GM19455 (cell line): ENCODE data around the gene GP9.
"Not testable (repeated sequence)": the region's sequence is repeated elsewhere in the genome, so short reads cannot be mapped to it uniquely, and the experiment has no call there.

Experiments used
- ATAC-seq: cut with Tn5 transposase; IDR thresholded peaks from one replicate; pipeline ENCODE4 v1.9.1; 2021; ENCODE audit not compliant: unreplicated experiment

The GP9 gene

DNA sequence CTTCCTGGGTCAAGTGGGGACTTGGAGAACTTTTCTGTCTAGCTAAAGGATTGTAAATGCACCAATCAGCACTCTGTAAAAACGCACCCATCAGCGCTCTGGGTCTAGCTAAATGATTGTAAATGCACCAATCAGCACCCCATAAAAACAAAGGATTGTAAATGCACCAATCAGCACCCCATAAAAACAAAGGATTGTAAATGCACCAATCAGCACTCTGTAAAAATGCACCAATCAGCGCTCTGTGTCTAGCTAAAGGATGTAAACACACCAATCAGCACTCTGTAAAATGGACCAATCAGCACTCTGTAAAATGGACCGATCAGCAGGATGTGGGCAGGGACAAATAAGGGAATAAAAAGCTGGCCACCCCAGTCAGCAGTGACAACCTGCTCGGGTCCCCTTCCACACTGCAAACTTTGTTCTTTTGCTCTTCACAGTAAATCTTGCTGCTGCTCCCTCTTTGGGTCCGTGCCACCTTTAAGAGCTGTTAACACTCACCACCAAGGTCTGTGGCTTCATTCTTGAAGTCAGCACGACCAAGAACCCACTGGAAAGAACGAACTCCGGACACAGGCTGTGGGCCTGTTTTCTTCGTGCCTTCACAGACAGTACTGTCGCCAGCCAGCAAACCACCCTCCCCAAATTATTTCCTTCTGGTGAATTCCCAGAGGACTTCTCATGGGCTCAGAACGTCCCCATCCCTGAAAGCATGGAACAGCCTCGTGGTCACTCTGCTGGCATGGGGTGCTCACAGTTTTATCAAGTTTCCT, 8.9 kb downstream of the GP9 start:
- ATAC-seq, result not testable (repeated sequence)

DNA sequence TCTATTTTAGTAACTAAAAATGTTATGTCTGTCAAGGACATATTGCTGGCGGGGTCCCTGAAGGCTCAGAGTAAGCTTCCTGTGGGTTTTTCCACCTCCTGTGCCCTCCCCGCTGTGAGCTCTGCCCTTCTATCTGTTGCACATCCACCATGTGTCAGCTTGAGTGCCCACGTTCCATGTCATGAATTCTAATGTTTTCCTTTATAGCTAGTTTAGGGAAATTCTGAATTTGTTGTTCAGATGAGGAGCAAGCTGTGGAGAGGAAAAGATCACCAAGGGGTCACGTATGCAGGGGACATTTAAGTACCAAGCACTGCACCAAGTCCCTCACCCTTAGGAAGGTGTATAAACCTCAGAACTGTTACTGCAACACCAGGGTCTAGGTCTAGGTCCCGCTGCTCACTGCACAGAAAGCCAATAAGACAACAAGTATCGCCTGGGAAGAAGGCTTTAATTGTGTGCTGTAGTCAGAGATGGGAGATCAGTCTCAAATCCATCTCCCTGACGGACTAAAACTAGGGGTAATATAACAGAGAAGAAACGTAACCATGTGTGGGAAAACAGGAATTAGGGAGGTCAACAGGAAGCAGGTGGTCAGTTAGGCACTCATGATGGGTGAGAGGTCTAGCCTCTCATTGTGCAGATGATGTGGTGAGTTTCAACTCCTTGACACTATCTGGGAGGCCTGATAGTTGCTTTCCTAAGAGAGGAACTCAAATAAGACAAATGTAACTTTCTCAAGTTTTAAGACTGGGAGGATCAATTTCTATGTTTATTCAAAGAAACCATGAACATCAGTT, 9.7 kb downstream of the GP9 start:
- no peak for ATAC-seq

DNA sequence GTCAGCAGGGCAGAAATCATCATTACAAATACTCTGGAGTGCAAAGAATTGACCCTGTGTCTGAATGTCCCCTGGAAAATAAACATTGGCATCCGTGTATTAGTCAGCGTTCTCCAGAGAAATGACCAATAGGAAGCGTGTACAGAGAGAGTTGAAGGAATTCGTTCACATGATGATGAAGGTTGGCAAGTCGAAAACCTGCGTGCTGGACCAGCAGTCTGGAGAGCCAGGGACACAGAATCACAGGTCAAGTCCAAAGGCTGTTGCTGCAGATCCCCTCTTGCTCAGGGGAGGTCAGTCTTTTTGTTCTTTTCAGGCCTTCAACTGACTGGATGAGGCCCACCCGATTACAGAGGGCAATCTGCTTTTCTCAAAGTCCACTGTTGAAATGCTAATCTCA, 16.6 kb downstream of the GP9 start:
- ATAC-seq, result no peak

GRCh38 chr3:129078510-129078909, 17.9 kb downstream of the GP9 start:
- no peak for ATAC-seq

GRCh38 chr3:129081503-129081902, 20.9 kb downstream of the GP9 start:
- ATAC-seq, result no peak

DNA sequence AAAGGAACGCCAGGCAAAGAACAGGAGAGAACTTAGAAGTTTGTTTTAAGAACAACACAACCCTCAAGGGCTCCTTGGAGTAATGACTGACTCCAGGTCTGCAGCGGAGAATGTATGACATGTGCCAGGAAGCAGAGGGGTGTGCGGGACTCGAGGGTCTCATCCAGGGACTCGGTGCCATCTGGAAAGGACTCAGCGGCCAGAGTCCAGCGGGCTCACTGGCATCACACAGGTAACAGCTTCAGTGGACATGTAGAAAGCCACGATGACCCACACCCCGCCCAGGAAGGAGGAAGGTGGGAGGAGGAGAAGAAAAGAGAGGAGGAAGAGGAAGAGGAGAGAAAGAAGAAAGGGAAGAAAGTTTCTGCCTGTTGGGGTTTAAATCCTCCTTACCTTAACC, 21.4 kb downstream of the GP9 start:
- ATAC-seq, result no peak

GRCh38 chr3:129084501-129084900, 23.9 kb downstream of the GP9 start:
- ATAC-seq, result no peak

DNA sequence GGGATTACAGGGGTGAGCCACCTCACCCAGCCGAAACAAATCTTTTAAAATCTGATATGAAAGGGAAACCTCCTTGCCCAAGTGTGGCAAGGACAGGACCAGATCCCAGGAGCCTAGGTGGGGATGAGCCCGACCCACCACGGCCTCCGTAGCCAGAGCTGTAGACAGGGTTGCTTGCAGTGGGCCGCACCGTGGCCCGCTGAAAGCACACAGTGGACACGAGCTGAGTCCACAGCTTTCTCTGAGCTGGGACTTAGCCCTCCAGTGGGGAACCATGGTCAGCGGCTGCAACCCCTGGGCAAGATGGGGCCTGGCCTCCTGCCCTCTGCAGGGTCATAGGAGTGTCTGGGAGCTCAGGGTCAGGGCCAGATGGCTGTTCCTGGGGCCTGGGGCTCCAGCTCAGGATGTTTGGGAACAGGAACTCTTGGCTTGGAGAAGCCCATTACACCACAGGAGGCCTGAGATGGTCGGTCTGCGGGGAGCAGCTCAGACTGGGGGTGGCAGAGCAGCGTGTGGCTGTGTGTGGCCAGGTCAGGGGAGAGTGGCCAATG, 24.7 kb downstream of the GP9 start:
- no peak for ATAC-seq

- no peak for ATAC-seq
Observed at GRCh38 chr3:129085818-129086217, 25.2 kb downstream of the GP9 start.

DNA sequence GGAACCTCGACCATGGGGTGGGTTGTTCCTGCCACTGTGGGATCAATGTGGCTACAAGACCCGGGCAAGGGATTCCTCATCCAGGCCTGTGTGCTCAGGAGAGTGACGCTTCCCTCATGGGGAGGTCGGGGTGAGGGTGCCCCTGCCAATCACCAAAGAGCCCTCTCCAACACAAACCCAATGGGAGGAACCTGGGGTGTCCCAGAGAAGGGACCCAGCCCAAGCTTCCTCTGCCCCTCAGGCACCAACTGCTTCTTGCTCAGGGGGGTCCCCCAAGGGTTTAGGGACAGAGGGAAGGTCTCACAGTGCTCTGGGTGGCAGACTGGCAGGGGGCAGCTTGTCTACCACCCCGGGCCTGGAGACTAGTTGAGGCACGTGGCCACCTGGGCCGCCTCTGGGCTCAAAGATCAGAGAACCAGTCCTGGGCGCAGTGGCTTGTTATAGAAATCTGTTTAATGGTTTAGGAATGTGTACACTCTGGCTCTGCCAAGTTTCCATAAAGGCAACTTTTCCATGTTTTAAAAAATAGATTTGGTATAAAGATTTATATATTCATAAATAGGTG, 26.6 kb downstream of the GP9 start:
- no peak for ATAC-seq

- ATAC-seq, result not testable (repeated sequence)
Observed at GRCh38 chr3:129087904-129088303, 27.3 kb downstream of the GP9 start.

DNA sequence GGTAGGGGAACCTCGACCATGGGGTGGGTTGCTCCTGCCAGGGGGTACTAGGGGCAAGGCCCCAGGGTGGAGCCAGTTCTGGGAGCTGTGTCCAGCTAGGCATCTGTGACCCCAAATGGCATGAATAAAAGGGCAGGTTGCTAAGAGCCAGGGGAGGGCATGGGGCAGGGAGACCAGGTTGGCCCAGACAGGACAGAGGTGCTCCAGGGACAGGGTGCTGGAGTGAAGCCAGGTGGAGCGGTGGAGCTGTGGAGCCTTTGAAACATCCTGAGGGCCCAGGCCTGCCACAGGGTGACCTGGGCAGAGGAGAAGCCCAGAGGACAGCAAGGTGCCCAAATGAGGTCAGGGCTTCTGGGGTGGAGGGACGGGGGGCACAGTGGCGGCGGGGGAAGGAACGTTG, 27.7 kb downstream of the GP9 start:
- ATAC-seq, result not testable (repeated sequence)

GRCh38 chr3:129095285-129095684, 34.7 kb downstream of the GP9 start:
- ATAC-seq, result no peak

DNA sequence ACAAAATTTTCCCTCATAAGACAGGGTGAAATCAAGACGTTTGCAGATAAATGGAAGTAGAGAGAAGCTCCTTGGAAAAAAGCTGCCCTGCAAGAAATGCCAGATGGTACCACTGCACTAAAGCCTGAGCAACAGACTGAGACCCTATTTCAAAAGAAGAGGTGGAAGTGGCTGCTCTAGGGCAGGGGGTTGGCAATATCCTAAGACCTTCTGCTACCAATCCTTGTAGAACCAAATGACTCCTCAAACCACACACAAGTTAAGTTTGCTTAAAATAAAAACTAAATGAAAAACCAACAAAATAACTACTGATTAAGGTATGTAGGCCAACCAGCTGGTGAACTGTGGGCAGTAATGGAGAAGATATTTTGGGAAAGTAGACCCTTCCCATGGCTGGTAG, 39.7 kb downstream of the GP9 start:
- no peak for ATAC-seq

DNA sequence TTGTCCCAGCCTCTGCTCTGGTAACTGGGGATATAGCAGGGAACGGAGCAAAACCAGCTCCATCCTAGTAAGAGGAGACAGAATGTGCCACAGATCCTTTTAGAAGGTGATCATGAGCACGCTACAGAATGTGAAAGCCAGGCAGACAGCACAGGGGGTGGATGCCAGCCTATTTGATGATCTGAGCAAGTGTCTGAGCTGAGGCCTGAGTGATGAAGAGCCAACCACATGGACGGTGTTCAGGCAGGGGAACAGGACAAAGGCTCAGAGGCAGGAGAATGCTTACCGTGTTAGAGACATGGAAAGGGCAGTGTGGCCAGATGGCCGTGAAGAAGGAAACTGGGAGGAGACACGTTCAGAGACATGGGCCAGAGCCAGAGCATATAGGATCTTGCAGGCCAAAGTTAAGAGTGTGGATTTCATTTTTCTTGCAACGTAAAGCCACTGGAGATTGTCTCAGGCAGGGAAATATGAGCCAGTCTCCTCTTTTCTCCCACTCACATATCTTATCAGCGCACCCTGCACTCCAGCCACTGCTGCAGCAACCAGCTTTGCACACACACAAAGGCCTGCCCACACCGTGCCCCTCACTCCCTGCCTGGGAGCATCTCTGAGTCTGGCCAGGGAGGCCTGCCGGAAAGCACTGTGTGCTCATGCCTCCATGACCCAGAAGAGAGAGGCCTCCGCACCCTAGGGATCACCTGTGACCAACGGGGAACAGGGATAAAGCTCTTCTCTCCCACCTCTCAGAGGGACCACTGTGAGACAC, 41.0 kb downstream of the GP9 start:
- no peak for ATAC-seq

DNA sequence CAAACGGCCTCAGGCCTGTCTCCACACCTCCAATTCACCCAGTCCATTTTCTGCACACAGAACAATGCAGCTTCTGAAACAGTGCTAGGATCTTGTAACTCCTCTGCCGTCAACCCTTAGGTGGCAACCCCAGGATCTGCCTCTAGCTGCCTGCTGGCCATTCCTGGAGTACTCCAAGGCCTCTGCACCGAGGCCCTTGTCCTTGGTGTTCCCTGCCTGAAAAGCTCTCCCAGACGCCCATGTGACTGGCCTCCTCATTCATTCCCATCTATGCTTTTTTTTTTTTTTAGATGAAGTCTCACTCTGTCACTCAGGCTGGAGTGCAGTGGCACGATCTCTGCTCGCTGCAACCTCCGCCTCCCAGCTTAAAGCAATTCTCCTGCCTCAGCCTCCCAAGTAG, 42.7 kb downstream of the GP9 start:
- no peak for ATAC-seq

DNA sequence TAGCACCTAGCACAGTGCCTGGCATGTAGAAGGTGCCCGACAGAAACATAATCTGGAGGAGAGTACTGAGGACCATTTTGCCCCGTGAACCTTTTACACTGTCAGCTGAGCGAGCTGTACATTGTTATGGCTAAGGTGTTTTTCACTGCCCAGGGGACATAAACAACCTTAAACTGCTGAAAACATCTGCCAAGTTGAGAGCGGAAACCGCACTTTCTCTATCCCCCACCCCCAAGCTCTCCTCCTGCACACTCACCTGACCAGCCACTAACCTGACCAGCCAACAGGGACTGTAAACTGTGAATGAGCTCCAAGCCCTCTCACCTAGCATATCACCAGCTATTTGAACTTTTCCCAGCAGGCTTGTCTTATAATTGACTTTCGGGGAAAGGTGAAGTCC, 43.5 kb downstream of the GP9 start:
- no peak for ATAC-seq

DNA sequence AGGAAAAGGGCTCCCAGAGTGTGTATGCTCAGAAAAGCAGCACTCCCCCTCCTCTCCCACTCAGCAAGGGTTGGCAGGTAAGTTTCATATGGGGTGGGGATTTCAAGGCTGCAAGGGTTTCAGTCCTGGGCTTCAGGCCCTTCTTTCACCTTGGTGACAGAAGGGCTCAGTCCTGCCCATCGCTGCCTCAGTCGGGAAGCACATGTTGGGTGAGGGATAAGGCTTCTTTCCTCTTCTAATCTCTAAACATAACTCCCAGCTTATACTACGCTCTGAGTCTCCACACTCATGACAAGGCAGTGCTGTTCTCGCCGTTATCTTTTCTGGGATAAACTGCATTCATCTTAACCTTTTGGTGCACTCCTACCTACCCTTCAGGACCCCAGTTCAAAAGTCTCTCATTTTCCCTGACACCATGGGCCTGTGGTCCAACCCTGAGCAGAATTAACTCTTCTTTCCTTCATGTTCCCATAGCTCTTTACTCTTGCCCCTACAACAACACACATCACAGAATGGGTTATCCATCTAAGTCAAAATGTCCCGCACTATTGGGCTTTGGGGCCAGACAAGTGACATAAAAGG, 44.0 kb downstream of the GP9 start:
- no peak for ATAC-seq

DNA sequence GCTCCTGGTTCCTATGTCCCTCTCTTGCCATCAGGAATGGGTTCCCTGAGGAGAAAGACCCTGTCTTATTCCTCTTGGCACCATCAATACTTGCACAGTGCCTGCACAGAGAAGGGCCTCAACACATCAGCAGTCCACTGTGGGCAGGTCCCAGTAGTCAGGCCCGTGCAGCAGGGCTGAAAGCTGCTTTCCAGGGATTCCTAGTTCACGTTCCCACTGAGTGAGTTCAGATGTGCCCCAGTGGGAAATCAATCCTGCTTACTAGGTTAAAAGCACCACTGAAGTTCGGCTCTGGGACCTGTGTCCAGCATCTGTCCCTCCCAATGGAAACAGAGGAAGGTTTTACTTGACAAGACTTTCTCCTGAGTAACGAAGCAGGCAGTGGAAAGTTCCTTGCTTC, 45.3 kb downstream of the GP9 start:
- ATAC-seq, result no peak

DNA sequence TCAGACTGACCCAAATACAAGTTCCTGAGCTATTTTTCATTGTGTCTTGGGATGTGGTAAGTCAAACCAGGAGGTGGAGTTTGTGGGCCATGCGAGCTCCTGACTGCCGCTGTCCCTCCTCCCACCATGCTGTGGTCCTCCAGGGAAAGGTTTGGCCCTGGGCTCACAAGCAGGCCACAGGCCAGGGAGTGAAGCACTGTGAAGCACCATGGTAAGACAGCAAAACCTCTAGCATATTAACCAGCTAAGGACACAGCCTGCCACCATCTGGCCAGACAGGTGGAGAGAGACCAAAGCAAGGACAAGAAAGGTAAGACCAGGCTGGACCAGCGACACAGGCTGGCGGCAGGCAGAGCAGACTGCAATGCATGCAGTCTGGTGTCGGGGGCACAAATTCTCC, 45.7 kb downstream of the GP9 start:
- no peak for ATAC-seq
